Measurements from ENCODE around the gene ZNF891. TPM values are rescaled to one million over a fixed set of nuclear protein-coding genes. Genes with fewer than 3 reads are reported as not detected.
A peak's percentile ranks its signal among the peaks of the same experiment; 100 is the strongest.

ZNF891 gene
- total and polyA plus RNA-seq, 2 of the 13 experiments (the other 11 are each of a cell fraction or from before 2014, with no cell fraction given) = 1.3 to 2.1 TPM

DNA sequence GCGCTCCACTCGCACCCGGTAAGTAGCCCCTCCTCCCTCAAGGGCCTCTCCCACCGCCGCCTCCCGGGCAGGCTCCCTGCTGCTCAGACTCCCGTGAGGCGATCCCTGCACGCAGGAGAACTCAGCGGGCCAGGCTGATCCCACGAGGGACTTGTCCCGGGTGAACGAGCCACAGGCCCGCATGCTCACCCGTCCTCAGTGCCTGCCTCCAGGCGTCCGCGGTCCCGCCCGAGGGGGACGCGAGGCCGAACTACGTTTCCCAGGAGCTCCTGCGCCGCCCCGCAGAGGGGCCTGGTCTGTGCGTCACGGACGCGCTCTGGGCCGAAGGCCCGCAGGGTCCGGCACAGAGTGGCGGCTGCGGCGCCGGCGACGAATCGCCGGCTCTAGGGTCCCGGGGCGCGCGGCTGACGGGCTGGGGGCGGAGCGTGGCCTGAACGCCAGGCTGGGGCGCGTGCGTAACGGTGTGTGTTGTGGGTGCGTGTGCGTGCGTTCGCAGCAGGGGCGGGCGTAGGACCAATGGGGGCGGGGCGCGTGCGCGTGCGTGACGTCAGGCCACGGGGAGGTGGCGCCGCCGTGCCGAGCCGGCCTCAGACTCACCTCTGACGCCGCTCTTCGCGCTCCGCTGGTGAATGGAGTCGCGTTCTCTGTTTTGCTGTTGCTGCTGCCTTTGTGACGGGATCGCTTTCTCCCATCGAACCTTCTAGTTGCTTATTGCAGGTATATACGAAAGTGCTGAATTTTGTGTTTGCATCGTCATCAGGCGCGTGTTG, at the start of gene ZNF891, which contains the start of gene ZNF10 (continued):
- TF ChIP-seq, protein P1, sequence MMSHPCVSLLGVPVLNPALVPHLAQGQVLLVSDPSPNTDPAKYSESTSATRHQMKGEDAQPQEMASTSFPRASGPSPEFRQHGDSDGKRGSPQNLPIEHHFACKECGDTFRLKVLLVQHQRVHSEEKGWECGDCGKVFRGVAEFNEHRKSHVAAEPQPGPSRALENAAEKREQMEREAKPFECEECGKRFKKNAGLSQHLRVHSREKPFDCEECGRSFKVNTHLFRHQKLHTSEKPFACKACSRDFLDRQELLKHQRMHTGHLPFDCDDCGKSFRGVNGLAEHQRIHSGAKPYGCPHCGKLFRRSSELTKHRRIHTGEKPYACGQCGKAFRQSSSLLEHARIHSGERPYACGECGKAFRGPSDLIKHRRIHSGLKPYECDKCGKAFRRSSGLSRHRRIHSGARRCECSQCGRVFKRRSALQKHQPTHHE (CRISPR knock-in tag; IDR thresholded peaks at IDR 0.05; ENCODE audit: borderline replicate concordance) = no peak; the same call in 1 of the 2 replicates
- TF ChIP-seq ZFP36 (IDR thresholded peaks at IDR 0.05; ENCODE audit: borderline replicate concordance, low read depth, low read length, partially characterized antibody) (no peak), ZNF121 (CRISPR knock-in tag; IDR thresholded peaks at IDR 0.05) (no peak), CC2D1A (CRISPR knock-in tag; IDR thresholded peaks at IDR 0.05) (no peak), BORCS8-MEF2B (CRISPR knock-in tag; IDR thresholded peaks at IDR 0.05) (peak; percentile 44; the same call in 1 of the 2 replicates), ZNF792 (CRISPR knock-in tag; IDR thresholded peaks at IDR 0.05) (peak; percentile 77), ZEB1 (IDR thresholded peaks at IDR 0.05; ENCODE audit: insufficient replicate concordance, low read depth) (no peak), WIZ (CRISPR knock-in tag; IDR thresholded peaks at IDR 0.05) (peak; percentile 45; the same call in 1 of the 2 replicates), GPN1 (CRISPR knock-in tag; IDR thresholded peaks at IDR 0.05; ENCODE audit: borderline replicate concordance) (no peak), ZNF570 (CRISPR knock-in tag; IDR thresholded peaks at IDR 0.05; ENCODE audit: borderline replicate concordance) (no peak), ZNF780A (CRISPR knock-in tag; IDR thresholded peaks at IDR 0.05) (no peak), SNAPC2 (CRISPR knock-in tag; IDR thresholded peaks at IDR 0.05) (no peak), SIX1 (CRISPR knock-in tag; IDR thresholded peaks at IDR 0.05; ENCODE audit: borderline replicate concordance) (no peak), ARNTL (CRISPR knock-in tag; IDR thresholded peaks at IDR 0.05) (peak; percentile 82), GLI4 (CRISPR knock-in tag; IDR thresholded peaks at IDR 0.05; ENCODE audit: borderline replicate concordance) (no peak)
- TF ChIP-seq, protein P2, sequence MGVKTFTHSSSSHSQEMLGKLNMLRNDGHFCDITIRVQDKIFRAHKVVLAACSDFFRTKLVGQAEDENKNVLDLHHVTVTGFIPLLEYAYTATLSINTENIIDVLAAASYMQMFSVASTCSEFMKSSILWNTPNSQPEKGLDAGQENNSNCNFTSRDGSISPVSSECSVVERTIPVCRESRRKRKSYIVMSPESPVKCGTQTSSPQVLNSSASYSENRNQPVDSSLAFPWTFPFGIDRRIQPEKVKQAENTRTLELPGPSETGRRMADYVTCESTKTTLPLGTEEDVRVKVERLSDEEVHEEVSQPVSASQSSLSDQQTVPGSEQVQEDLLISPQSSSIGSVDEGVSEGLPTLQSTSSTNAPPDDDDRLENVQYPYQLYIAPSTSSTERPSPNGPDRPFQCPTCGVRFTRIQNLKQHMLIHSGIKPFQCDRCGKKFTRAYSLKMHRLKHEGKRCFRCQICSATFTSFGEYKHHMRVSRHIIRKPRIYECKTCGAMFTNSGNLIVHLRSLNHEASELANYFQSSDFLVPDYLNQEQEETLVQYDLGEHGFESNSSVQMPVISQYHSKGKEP (CRISPR knock-in tag; IDR thresholded peaks at IDR 0.05) = no peak
- TF ChIP-seq, protein P3, sequence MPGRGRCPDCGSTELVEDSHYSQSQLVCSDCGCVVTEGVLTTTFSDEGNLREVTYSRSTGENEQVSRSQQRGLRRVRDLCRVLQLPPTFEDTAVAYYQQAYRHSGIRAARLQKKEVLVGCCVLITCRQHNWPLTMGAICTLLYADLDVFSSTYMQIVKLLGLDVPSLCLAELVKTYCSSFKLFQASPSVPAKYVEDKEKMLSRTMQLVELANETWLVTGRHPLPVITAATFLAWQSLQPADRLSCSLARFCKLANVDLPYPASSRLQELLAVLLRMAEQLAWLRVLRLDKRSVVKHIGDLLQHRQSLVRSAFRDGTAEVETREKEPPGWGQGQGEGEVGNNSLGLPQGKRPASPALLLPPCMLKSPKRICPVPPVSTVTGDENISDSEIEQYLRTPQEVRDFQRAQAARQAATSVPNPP (CRISPR knock-in tag; IDR thresholded peaks at IDR 0.05) = no peak
- TF ChIP-seq, protein P4, sequence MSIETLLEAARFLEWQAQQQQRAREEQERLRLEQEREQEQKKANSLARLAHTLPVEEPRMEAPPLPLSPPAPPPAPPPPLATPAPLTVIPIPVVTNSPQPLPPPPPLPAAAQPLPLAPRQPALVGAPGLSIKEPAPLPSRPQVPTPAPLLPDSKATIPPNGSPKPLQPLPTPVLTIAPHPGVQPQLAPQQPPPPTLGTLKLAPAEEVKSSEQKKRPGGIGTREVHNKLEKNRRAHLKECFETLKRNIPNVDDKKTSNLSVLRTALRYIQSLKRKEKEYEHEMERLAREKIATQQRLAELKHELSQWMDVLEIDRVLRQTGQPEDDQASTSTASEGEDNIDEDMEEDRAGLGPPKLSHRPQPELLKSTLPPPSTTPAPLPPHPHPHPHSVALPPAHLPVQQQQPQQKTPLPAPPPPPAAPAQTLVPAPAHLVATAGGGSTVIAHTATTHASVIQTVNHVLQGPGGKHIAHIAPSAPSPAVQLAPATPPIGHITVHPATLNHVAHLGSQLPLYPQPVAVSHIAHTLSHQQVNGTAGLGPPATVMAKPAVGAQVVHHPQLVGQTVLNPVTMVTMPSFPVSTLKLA (IDR thresholded peaks at IDR 0.05) = peak; percentile 72
- TF ChIP-seq, protein P5, sequence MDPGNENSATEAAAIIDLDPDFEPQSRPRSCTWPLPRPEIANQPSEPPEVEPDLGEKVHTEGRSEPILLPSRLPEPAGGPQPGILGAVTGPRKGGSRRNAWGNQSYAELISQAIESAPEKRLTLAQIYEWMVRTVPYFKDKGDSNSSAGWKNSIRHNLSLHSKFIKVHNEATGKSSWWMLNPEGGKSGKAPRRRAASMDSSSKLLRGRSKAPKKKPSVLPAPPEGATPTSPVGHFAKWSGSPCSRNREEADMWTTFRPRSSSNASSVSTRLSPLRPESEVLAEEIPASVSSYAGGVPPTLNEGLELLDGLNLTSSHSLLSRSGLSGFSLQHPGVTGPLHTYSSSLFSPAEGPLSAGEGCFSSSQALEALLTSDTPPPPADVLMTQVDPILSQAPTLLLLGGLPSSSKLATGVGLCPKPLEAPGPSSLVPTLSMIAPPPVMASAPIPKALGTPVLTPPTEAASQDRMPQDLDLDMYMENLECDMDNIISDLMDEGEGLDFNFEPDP (CRISPR knock-in tag; conservative IDR thresholded peaks at IDR 0.05) = no peak
- TF ChIP-seq, protein P6, sequence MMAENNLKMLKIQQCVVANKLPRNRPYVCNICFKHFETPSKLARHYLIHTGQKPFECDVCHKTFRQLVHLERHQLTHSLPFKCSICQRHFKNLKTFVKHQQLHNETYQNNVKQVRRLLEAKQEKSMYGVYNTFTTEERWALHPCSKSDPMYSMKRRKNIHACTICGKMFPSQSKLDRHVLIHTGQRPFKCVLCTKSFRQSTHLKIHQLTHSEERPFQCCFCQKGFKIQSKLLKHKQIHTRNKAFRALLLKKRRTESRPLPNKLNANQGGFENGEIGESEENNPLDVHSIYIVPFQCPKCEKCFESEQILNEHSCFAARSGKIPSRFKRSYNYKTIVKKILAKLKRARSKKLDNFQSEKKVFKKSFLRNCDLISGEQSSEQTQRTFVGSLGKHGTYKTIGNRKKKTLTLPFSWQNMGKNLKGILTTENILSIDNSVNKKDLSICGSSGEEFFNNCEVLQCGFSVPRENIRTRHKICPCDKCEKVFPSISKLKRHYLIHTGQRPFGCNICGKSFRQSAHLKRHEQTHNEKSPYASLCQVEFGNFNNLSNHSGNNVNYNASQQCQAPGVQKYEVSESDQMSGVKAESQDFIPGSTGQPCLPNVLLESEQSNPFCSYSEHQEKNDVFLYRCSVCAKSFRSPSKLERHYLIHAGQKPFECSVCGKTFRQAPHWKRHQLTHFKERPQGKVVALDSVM (CRISPR knock-in tag; IDR thresholded peaks at IDR 0.05) = 0 out of 2 replicates have a peak, but pooled peaks have one; percentile 17

All from HepG2 (cell line).